ENCODE measurements around the gene DEFB129.
A peak's percentile ranks its signal among the peaks of the same experiment; 100 is the strongest.
"Not testable (repeated sequence)": the region's sequence is repeated elsewhere in the genome, so short reads cannot be mapped to it uniquely, and the experiment has no call there.

DEFB129 gene

GRCh38 chr20:252801-253200 lies 25.7 kb downstream of the DEFB129 start:
- no peak for DNase-seq (ENCODE audit: low read depth in 3 of 3)

GRCh38 chr20:253447-253846 lies 26.4 kb downstream of the DEFB129 start:
- DNase-seq (ENCODE audit: low read depth in 3 of 3), result not testable (repeated sequence)

- DNase-seq (ENCODE audit: low read depth in 3 of 3), result no peak
Observed at GRCh38 chr20:257419-257818, 30.4 kb downstream of the DEFB129 start, which contains the start of gene DEFB132. DEFB132 (plus strand) TSS chr20:257724; CDS start chr20:257779, 55 bp downstream.

GRCh38 chr20:258269-258858 lies 31.3 kb downstream of the DEFB129 start:
- DNase-seq (ENCODE audit: low read depth in 3 of 3), result no peak

- DNase-seq (ENCODE audit: low read depth in 3 of 3), result no peak
Observed at GRCh38 chr20:258963-259362, 31.9 kb downstream of the DEFB129 start.

GRCh38 chr20:259981-260380 lies 32.9 kb downstream of the DEFB129 start:
- no peak for DNase-seq (ENCODE audit: low read depth in 3 of 3)

GRCh38 chr20:263701-264100 lies 36.6 kb downstream of the DEFB129 start:
- no peak for DNase-seq (ENCODE audit: low read depth in 3 of 3)

- DNase-seq (ENCODE audit: low read depth in 3 of 3), result peak; percentile 78 to 88 (median 84)
Observed at GRCh38 chr20:266596-267562, 39.8 kb downstream of the DEFB129 start.

- no peak for DNase-seq (ENCODE audit: low read depth in 3 of 3)
Observed at GRCh38 chr20:270517-270916, 43.5 kb downstream of the DEFB129 start.

GRCh38 chr20:271069-271468 lies 44.0 kb downstream of the DEFB129 start:
- DNase-seq (ENCODE audit: low read depth in 3 of 3), result no peak

- no peak for DNase-seq (ENCODE audit: low read depth in 3 of 3)
Observed at GRCh38 chr20:271528-271927, 44.5 kb downstream of the DEFB129 start.

- DNase-seq (ENCODE audit: low read depth in 3 of 3), result no peak
Observed at GRCh38 chr20:272718-273117, 45.7 kb downstream of the DEFB129 start.

GRCh38 chr20:273884-274283 lies 46.8 kb downstream of the DEFB129 start:
- DNase-seq (ENCODE audit: low read depth in 3 of 3), result no peak

GRCh38 chr20:275791-276190 lies 48.7 kb downstream of the DEFB129 start:
- DNase-seq (ENCODE audit: low read depth in 3 of 3), result no peak

GRCh38 chr20:276620-277495 lies 49.8 kb downstream of the DEFB129 start:
- no peak for DNase-seq (ENCODE audit: low read depth in 3 of 3)

- DNase-seq (ENCODE audit: low read depth in 3 of 3), result no peak
Observed at GRCh38 chr20:277496-277781, 50.4 kb downstream of the DEFB129 start.

- DNase-seq (ENCODE audit: low read depth in 3 of 3), result no peak
Observed at GRCh38 chr20:278181-278580, 51.1 kb downstream of the DEFB129 start.

GRCh38 chr20:278607-279571 lies 51.8 kb downstream of the DEFB129 start:
- no peak for DNase-seq (ENCODE audit: low read depth in 3 of 3)
